ENCODE results near the gene MTO1.
"Not testable (repeated sequence)": the region's sequence is repeated elsewhere in the genome, so short reads cannot be mapped to it uniquely, and the experiment has no call there.

The MTO1 gene

GRCh38 chr6:73525546-73526330 lies 64.2 kb downstream of the MTO1 start:
- DNase-seq, result no peak

GRCh38 chr6:73528897-73529296 lies 67.4 kb downstream of the MTO1 start:
- no peak for DNase-seq

GRCh38 chr6:73532293-73532692 lies 70.8 kb downstream of the MTO1 start:
- no peak for DNase-seq

GRCh38 chr6:73534628-73535027 lies 73.1 kb downstream of the MTO1 start:
- DNase-seq, result no peak

- DNase-seq, result no peak
Measured at GRCh38 chr6:73537677-73538076, 76.1 kb downstream of the MTO1 start.

GRCh38 chr6:73538116-73538779 lies 76.7 kb downstream of the MTO1 start:
- DNase-seq, result no peak

GRCh38 chr6:73542481-73542880 lies 80.9 kb downstream of the MTO1 start:
- not testable (repeated sequence) for DNase-seq

GRCh38 chr6:73542891-73543290 lies 81.4 kb downstream of the MTO1 start:
- no peak for DNase-seq

GRCh38 chr6:73547036-73547435 lies 85.5 kb downstream of the MTO1 start:
- no peak for DNase-seq

GRCh38 chr6:73548458-73549446 lies 87.2 kb downstream of the MTO1 start:
- no peak for DNase-seq

GRCh38 chr6:73551115-73551514 lies 89.6 kb downstream of the MTO1 start:
- not testable (repeated sequence) for DNase-seq

GRCh38 chr6:73555380-73555949 lies 93.9 kb downstream of the MTO1 start:
- not testable (repeated sequence) for DNase-seq

GRCh38 chr6:73556836-73557235 lies 95.3 kb downstream of the MTO1 start:
- no peak for DNase-seq
